HG02623 (cell line): ENCODE measurements around the gene LMNA.
"Not testable (repeated sequence)": the region's sequence is repeated elsewhere in the genome, so short reads cannot be mapped to it uniquely, and the experiment has no call there.

Source experiments
- ATAC-seq: cut with Tn5 transposase; IDR thresholded peaks from one replicate; pipeline ENCODE4 v1.9.1; 2021; ENCODE audit warnings: moderate library complexity; ENCODE audit not compliant: unreplicated experiment

The LMNA gene

DNA sequence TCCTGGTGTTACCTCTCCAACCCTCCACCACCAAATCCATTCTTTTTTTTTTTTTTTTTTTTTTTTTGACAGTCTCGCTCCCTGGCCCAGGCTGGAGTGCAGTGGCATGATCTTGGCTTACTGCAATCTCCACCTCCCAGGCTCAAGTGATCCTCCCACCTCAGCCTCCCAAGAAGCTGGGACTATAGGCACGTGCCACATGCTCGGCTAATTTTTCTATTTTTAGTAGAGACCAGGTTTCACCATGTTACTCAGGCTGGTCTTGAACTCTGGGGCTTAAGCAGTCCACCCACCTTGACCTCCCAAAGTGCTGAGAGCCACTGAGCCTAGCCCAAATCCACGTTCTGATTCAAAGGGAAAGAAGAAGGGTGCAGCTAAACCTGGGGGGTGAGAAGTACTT, 6.5 kb downstream of the LMNA start:
- ATAC-seq, result not testable (repeated sequence)

DNA sequence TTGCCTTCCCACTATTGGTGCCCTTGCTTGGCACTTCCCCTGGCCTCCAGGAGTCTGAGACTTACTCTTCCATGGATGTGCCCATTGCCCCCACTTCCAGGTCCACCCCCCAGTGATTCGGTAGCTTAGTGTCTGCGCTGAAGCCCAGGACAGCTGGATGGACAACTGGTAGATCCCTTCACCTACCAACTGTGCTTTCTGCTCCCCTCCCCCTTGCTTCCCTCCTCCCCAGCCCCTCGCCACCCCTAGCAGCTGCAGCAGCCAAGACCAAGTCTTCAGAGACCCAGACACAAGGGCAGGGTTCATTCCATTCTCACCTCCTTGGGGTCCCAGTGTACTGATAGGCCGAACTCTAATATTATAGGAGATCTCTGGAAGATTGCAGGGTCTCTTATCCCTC, 6.9 kb downstream of the LMNA start:
- ATAC-seq, result no peak

DNA sequence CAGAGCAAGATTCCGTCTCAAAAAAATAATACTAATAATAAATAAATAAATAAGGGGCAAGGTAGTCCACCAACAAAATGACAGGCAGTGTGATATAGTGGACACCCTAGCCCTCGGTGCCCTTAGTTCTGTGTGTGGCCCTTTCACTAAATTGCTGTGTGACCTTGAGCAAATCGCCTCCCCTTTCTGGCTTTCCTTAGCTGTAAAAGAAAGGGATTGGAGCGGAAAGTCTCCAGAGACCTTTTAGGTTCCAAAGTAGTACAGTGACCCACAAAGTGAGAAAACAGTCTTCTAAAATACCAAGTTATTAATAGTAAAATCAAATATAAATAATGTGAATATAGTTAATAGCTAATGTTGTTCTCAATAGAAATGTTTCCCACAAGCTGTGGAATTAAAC, 7.6 kb downstream of the LMNA start:
- no peak for ATAC-seq

DNA sequence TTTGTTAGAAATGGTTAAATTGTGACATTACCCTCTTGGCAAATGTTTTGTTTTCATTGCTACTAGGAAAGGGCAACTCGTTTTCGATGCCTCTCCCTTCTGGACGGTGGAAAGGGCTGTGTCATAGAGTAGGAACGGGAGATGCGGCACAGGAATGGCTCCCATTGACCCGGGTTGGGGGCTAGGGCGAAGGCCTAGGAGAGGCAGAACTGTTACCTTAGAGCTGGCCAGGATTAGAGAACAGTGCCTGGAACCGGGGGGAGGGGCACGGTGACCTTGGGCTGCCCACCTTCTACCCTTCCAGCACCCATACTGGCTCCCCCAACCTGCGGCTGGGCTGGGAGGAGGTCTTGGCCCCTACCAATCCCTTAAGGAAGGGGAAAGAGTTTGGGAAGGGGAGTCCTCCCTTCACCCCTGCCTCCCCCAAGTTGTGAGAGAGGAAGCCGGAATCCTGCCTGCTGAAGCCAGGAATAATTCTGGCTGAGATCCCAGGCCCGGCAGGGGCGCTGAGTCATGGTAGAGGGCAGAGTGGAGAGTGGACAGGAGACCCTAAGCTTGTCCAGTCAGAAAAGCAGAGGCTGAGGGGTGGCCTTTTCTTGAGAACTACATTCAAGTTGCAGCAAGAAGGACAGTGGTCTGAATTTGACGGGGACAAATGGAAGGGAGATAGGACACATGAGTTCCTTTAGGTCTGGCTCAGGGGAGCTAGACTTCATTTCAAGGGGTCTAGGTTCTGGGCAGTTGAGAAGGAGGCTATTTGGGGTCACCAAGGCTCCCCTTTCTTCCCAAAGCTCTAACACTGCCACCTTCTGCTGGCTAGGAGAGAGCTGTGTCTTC, 8.2 kb downstream of the LMNA start:
- no peak for ATAC-seq

DNA sequence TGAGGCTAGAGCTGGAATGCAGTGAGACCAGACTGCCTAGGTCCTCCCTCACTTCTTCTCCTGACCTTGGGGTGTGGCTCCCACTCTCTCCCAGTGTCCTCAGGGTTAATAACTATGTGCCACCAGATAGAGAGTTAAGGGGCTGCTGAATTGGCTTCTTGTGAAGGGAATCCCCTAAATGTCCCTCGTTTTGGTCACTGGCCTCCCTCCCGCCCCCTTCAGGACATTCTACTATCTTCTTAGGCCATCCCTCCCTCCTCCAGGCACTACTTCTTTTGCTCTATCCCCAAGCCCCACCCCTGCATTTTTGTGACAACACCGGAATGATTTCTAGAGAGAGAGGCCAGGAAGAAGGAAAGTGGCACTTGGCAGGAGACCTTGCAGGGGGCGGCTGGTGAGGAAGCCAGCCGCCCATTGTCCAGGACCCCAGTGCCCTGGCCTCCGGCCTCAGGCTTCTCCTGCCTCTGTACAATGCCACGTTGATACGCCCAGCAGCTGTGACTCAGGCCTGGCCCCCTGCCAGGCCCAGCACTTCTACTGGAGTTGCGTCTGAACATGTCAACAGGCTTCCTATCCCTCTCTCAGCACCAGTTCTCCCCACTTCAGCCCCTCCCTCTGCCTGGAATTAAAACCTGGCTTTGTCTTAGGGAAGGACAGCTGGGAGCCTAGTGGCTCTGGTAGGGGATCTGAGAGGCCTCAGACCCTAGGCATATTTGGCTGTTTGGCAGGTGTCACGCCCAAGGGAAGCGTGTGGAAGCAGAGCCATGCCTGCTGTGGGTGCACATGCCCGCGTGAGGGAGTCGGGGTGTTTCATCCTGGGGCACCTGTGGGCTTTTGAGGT, 9.1 kb downstream of the LMNA start:
- no peak for ATAC-seq

DNA sequence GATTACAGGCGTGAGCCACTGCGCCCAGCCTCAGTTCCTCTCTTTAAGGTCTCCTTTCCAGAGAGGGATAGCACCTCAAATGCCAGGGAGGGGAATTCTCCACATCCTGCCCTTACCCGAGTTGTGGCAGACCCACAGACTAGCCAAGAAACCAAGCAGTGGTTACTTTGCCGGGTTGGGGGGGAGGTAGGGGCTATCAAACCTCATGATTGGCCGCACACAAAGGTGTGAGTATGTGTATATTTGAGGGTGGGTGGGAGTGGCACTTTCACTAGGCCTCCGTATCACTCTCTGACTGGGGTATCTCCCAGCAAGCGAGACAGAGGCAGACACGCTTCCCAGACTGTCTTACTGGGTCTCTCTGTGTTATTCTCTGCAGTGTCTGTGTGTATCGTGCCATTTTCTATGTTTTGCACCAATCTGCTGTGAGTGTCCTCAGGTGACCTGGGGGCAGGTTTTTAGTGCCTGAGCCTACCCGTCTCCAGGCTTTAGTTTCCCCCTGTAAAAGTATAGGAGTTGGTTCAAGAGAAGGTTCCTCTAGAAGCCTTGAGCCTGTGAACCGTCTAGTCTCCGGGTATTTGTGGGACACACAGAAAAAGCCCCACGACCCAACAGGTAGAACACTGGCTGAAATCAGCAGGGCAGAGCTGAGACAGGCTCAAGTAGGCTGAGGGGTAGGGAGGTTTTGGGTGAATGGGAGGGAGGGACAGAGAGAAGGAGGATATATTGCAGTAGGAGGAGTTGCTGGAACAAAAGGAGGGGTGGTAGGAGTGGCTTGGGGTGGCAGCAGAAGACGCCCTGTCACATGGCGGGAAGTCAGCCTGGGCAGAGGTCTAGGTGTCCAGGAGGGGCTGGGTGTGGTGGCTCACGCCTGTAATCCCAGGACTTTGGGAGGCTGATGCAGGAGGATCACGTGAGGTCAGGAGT, 10.3 kb downstream of the LMNA start:
- no peak for ATAC-seq

DNA sequence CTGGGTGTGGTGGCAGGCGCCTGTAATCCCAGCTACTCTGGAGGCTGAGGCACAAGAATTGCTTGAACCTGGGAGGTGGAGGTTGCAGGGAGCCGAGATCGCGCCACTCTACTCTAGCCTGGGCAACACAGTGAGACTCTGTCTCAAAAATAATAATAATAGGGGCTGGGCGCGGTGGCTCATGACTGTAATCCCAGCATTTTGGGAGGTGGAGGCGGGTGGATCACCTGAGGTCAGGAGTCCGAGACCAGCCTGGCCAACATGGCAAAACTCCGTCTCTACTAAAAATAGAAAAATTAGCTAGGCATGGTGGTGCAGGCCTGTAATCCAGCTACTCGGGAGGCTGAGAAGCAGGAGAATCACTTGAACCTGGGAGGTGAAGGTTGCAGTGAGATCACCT, 11.0 kb downstream of the LMNA start:
- not testable (repeated sequence) for ATAC-seq

DNA sequence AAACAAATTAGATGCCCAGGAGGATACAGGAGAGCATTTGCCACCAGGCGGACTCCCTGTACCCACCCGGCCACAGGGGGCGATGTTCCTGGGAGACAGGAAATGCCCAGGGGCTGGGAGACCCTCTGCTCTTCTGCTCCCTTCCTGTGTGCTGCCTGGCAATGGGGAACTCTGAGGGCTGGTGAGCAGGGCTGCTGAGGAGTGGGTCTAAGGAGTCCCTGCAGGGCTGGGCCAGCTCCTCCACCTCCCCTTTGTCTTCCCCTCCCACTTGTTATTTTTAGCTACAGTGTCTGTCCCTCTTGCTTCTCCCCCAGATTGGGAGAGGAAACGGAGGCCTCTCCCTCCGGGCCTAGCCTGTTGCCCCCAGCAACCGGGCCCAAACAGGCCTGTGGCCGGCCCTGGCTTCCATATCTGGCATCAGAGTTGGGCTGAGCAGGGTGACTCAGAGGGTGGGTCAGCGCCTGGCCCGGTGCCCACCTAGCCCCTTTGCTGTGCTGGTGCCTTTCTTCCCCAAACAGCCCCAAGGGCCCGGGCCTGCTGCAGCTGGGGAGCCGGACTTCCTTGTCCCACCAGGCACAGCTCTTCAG, 11.6 kb downstream of the LMNA start:
- ATAC-seq, result no peak

DNA sequence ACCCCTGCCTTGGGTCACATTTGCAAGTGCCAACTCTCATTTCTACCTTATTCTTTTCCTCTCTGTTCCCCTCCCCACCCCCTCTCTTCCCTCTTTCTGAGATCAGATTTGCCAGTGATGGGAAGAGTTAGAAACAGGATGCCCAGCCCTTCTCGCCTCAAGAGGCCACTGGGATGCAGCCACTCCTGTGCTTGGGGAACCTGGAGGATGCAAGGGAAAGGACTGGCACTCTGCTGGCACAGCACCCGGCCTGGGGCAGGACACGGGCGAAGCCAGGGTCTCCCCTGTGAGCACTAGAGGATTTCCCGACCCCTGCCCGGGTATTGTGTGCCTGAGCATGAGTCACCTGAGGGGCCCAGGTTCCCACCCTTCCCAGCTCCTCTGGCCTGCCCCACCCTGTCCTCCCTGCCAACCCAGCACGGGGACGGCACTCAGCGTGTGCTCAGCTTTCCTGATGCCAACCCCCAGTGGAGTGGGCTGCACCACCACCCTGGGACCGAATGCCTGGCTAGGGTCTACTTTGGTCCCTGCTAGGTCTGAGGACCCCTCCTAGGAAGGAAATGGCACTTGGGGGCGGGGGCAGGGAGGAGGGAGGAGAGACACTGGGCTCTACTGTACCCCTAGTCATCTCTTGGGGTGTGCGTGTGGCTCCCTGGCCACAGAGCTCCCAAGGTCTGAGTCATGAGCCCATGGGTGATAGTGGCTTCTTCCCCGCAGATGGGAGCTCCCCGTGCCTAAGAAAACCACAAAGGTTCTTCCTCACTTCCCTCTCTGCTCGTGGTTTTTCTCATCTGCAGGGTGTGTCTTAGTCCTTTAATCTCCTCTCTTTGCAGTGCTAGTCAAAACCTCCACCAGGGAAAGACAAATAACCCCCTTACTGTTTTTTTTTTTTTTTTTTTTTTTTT, 12.4 kb downstream of the LMNA start:
- peak; percentile 48 for ATAC-seq

DNA sequence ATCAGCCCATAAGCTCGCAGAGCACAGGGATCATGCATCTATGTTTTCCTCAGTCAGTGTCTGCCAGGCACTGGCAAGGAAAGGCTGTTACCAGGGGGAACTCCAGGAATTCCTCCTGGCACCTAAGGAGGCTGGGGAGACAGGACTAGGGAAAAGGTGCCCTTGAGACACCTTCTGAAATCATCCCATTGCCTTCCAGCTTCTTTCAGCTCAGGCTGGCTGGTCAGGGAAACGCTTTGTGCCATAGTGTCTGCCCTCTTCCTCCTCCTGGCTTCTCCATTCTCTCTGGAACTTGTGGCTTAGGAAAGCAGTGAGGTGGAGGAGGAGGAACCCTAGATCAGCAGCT, 13.8 kb downstream of the LMNA start:
- no peak for ATAC-seq

DNA sequence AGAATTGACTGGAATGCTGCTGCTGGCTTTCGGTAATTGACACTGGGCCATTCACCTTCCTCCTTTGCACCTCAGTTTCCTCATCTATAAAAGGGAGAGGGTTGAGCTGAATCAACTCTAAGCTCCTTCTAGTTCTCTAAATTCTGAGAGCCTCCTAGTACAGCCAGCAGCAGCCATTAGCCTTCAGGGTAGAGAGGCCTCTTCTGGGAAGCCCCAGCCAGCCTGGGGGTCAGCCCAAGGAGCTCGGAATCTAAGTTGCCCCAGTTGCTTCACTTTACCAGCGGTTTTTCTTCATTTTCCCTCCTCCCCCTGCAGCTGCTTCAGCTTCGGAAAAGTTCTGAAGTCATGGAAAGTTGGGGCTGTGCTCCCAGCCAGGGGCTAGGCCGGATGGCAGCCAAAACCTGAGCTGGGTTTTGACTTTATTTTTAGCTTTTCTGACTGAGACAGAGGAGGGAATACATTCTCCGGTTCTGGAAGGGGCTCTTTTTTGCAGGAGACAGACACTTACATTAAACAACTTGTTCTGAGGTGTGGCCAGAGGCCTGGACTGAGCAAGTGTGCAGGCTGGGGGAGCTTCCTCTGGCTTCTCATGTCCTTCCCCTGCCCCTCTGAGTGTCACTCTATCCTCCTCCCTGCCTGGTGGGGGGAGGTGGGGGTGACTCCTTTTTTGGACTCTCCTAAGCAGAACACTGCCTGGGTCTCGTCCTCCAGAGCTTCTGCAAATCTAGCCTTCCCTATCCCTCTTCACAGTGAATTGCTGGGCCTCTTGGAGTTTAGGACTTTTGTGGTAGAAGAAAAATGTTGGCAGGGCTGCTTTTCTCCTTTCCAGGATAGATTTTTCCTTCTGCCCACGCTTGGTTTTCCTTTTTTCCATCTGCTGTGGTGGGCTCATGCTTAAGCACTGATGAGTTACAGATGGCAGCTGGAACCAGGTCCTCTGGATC, 14.4 kb downstream of the LMNA start:
- no peak for ATAC-seq

DNA sequence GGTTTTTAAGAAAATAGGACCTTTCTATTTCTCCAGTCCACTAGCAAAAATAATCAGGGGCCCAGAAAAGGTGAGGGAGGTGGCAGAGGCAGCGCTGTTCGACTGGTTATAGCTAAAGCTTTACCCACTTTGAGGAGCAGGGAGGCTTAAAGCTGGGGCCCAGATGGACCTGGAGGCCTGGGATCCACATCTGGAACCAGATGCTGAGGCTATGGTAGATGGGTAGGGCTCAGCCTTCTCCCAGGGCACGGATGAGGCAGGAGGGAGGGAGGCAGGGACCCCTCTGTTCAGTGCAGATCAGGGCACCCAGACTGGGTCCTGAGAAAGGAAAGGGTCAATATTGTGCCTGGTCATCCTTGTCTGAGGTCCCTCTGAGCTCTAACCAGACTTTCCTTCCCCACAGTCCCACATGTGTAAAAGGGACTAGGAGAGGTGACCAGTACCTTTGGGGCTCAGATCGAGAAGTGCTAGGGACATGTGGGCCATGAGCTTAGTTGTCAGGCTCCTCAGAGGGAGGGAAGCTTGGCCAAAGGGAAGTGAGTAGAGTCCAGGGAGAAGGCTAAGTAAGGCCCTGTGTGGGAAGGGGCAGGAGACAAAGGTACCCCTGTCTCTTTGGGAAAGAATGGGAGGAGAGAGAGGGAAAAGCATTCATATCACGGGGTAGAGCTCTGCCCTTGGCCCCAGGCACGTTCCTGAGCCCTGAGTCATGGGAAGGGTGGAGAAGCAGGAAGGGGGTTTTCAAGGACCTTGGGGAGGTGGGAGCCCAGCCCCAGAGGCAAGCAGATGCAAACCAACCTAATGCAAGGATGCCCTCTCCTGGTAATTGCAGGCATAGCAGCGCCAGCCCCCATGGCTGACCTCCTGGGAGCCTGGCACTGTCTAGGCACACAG, 15.4 kb downstream of the LMNA start:
- ATAC-seq, result no peak

DNA sequence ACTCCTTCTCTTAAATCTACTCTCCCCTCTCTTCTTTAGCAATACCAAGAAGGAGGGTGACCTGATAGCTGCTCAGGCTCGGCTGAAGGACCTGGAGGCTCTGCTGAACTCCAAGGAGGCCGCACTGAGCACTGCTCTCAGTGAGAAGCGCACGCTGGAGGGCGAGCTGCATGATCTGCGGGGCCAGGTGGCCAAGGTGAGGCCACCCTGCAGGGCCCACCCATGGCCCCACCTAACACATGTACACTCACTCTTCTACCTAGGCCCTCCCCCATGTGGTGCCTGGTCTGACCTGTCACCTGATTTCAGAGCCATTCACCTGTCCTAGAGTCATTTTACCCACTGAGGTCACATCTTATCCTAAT, 16.0 kb downstream of the LMNA start:
- no peak for ATAC-seq

DNA sequence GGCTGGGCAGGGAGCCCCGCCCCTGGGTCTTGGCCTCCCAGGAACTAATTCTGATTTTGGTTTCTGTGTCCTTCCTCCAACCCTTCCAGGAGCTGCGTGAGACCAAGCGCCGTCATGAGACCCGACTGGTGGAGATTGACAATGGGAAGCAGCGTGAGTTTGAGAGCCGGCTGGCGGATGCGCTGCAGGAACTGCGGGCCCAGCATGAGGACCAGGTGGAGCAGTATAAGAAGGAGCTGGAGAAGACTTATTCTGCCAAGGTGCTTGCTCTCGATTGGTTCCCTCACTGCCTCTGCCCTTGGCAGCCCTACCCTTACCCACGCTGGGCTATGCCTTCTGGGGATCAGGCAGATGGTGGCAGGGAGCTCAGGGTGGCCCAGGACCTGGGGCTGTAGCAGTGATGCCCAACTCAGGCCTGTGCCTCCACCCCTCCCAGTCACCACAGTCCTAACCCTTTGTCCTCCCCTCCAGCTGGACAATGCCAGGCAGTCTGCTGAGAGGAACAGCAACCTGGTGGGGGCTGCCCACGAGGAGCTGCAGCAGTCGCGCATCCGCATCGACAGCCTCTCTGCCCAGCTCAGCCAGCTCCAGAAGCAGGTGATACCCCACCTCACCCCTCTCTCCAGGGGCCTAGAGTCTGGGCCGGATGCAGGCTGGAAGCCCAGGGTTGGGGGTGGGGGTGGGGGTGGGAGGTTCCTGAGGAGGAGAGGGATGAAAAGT, 20.4 kb downstream of the LMNA start:
- no peak for ATAC-seq

DNA sequence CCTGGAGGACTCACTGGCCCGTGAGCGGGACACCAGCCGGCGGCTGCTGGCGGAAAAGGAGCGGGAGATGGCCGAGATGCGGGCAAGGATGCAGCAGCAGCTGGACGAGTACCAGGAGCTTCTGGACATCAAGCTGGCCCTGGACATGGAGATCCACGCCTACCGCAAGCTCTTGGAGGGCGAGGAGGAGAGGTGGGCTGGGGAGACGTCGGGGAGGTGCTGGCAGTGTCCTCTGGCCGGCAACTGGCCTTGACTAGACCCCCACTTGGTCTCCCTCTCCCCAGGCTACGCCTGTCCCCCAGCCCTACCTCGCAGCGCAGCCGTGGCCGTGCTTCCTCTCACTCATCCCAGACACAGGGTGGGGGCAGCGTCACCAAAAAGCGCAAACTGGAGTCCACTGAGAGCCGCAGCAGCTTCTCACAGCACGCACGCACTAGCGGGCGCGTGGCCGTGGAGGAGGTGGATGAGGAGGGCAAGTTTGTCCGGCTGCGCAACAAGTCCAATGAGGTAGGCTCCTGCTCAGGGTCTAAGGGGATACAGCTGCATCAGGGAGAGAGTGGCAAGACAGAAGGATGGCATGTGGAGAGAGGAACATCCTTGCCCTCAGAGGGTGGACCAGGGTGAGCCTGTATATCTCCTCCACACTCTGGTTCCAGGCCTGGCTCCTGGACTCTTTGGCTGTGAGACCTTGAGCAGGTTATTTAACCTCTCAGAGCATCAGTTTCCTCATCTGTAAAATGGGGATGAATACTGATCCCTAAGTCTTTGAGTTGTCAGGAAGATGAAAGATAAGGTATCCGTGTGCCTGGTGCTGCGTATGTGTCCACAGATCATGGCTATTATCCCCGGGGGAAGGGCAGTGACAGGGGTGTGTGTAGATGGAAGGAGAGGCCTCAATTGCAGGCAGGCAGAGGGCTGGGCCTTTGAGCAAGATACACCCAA, 21.7 kb downstream of the LMNA start:
- ATAC-seq, result no peak

DNA sequence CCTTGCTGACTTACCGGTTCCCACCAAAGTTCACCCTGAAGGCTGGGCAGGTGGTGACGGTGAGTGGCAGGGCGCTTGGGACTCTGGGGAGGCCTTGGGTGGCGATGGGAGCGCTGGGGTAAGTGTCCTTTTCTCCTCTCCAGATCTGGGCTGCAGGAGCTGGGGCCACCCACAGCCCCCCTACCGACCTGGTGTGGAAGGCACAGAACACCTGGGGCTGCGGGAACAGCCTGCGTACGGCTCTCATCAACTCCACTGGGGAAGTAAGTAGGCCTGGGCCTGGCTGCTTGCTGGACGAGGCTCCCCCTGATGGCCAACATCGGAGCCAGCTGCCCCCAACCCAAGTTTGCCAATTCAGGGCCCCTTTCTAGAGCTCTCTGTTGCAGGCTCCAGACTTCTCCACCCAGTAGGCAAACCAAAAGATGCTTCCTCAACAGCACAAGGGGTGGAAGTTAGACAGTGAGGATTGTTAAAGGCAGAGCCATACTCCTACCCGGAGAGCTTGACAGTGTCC, 22.5 kb downstream of the LMNA start:
- ATAC-seq, result no peak
